ENCODE results near the gene THOC2.
"Not testable (repeated sequence)": the region's sequence is repeated elsewhere in the genome, so short reads cannot be mapped to it uniquely, and the experiment has no call there.

Gene THOC2

GRCh38 chrX:123740536-123740935 is 7.7 kb upstream of the THOC2 start:
- no peak for FAIRE-seq
- DNase-seq (ENCODE audit: insufficient read length, low spot score) = no peak
- no peak for TF ChIP-seq CTCF (IDR thresholded peaks at IDR 0.05; ENCODE audit: insufficient read depth, missing control alignments)

DNA sequence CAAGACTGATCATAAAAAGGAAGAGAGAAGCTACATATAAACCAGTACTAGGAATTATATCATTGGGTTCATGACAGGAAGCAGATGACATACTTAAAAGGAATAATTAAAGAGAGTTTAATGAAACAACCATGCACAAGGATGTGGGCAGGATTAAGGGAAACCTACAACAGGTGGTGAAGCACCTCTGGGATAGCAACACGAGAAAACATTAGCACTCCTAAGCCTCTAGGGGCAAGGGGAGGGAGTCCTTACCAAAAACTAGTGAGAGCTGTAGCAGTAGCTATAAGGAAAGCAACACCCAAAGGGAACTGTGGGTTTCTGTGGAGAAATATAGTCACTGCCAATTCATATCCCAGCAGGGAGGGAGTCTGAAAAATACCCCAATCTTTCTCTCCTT is 7.2 kb upstream of the THOC2 start:
- FAIRE-seq = no peak
- no peak for TF ChIP-seq CTCF (IDR thresholded peaks at IDR 0.05; ENCODE audit: insufficient read depth, missing control alignments)
- no peak for DNase-seq (ENCODE audit: insufficient read length, low spot score)

GRCh38 chrX:123739474-123739873 is 6.6 kb upstream of the THOC2 start:
- FAIRE-seq = no peak
- no peak for TF ChIP-seq CTCF (IDR thresholded peaks at IDR 0.05; ENCODE audit: insufficient read depth, missing control alignments)
- DNase-seq (ENCODE audit: insufficient read length, low spot score) = no peak

- TF ChIP-seq CTCF (IDR thresholded peaks at IDR 0.05; ENCODE audit: insufficient read depth, missing control alignments) = no peak
These were observed 5.6 kb upstream of the THOC2 start for GRCh38 chrX:123738378-123738940.

GRCh38 chrX:123736333-123736921 is 3.6 kb upstream of the THOC2 start:
- FAIRE-seq (peak; percentile 56), DNase-seq (ENCODE audit: insufficient read length, low spot score) (no peak)
- TF ChIP-seq CTCF (IDR thresholded peaks at IDR 0.05; ENCODE audit: insufficient read depth, missing control alignments) = no peak

More at GRCh38 chrX:123738378-123738940, 5.6 kb upstream of the THOC2 start:
- DNase-seq (ENCODE audit: insufficient read length, low spot score) = no peak
- FAIRE-seq = no peak

- not testable (repeated sequence) for FAIRE-seq; DNase-seq (ENCODE audit: insufficient read length, low spot score)
These were observed 2.3 kb upstream of the THOC2 start for GRCh38 chrX:123735137-123735536.

GRCh38 chrX:123734079-123734478 is 1.2 kb upstream of the THOC2 start:
- not testable (repeated sequence) for DNase-seq (ENCODE audit: insufficient read length, low spot score); FAIRE-seq

GRCh38 chrX:123731987-123732669 is 724 bp downstream of the THOC2 start:
- no peak for TF ChIP-seq CTCF (IDR thresholded peaks at IDR 0.05; ENCODE audit: insufficient read depth, missing control alignments)
- no peak for DNase-seq (ENCODE audit: insufficient read length, low spot score)
- no peak for FAIRE-seq
